ENCODE results near the gene BACH1. TPM values are rescaled to one million over a fixed set of nuclear protein-coding genes. Genes with fewer than 3 reads are reported as not detected.
A peak's percentile ranks its signal among the peaks of the same experiment; 100 is the strongest.

Gene BACH1
- total and polyA plus RNA-seq, 2 experiments from 2014 or later, result 23.9 to 52.7 TPM

DNA sequence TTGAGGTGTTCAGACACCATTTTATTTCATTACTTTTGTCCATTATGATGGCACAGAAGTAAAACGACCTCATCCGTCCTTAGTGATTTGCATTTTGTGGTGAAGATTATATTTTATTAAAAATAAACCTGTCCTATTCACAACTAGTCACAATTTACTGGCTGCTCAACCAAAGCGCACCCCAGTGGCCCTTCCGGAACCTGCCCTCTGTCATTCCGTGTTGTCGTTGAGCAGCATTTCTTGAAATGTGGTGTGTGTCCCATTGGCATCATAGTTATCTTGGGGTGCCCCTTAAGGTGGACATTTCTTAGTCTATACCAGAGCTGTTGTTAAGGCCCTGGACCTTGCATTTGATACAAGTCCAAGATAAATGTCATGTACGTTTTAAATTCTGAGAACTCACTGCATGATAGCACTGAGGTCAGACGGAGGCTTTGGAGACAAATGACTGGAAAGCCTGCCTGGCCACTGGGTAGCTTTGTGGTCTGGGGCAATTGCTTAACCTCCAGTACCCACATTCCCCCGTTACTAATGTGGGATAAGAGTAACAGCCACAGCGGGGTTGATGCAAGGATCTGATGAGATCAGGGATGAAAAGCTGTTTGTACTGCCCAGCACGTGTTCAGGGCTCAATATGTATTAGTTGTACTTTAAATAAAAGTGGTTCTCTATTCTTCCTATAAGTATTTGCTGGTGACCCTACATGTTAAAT lies 36.2 kb downstream of the BACH1 start:
- Histone ChIP-seq H3K4me1 (ENCODE audit: insufficient read depth) (peaks cover 56% of the 10 kb centered on the region), H3K9ac (peak overlapping the region; percentile 30), H3K9me2 (ENCODE audit: insufficient read depth) (no peaks in the 10 kb centered on the region), H3F3A (ENCODE audit: insufficient read depth) (peaks cover 60% of the 10 kb centered on the region), H3K9me3 (ENCODE audit: low read depth) (no peaks in the 10 kb centered on the region), H3K4me2 (ENCODE audit: unreplicated experiment) (peak overlapping the region; percentile 45), H3K79me2 (ENCODE audit: insufficient read depth) (peaks cover 99% of the 10 kb centered on the region), H3K36me3 (ENCODE audit: low read depth) (peaks cover 19% of the 10 kb centered on the region), H3K27me3 (replicated peaks; ENCODE audit: insufficient read depth) (no peaks in the 10 kb centered on the region), H4K20me1 (ENCODE audit: insufficient read depth) (no peaks in the 10 kb centered on the region), H2AFZ (no peak overlapping the region), H3K27ac (peak overlapping the region; percentile 76), H3K4me3 (peak overlapping the region; percentile 2; the same call in 1 of the 2 replicates)
- WGBS, 2 experiments (ENCODE audit: low coverage in 1 of 2, low lambda C conversion rate in 2 of 2, missing lambda C conversion rate in 2 of 2), result 78 to 81% methylated on average over 11 of the region's 11 CpGs
- TF ChIP-seq EZH2 (IDR thresholded peaks at IDR 0.05; ENCODE audit: insufficient read depth, poor library complexity, severe bottlenecking) (no peak), EZH2phosphoT487 (IDR thresholded peaks at IDR 0.05; ENCODE audit: insufficient read depth, low read depth) (no peak)
- peak; percentile 79 for DNase-seq
- in situ Hi-C loops (cut with MboI), result no loop called here

DNA sequence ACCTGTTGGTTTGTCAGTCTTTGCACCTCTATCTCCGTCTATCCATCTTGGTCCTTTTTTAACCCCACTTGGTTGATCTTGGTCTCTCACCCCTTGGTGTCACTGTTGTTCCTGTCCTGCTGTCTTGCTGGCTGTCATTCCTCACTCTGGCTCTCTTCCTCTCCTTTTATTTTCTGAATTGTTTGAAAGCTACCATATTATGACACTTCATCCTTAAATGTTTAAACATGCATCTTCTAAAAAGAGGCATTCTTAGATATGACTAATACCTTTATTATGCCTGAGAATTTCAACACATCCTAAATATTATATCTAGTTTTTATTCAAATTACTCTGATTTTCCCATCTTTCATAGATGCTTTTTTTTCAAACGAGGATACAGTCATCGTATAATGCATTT lies 37.0 kb downstream of the BACH1 start:
- H3K9me3 ChIP-seq (ENCODE audit: low read depth), result no peaks in the 10 kb centered on the region
- H3K79me2 ChIP-seq (ENCODE audit: insufficient read depth), result peaks cover 99% of the 10 kb centered on the region
- no peaks in the 10 kb centered on the region for H4K20me1 ChIP-seq (ENCODE audit: insufficient read depth)
- TF ChIP-seq EZH2phosphoT487 (IDR thresholded peaks at IDR 0.05; ENCODE audit: insufficient read depth, low read depth) (no peak), EZH2 (IDR thresholded peaks at IDR 0.05; ENCODE audit: insufficient read depth, poor library complexity, severe bottlenecking) (no peak)
- H3K36me3 ChIP-seq (ENCODE audit: low read depth), result peaks cover 13% of the 10 kb centered on the region
- H3K27ac ChIP-seq, result peak overlapping the region; percentile 76
- H3K4me1 ChIP-seq (ENCODE audit: insufficient read depth), result peaks cover 65% of the 10 kb centered on the region
- H3K9ac ChIP-seq, result peak overlapping the region; percentile 30
- peak overlapping the region; percentile 45 for H3K4me2 ChIP-seq (ENCODE audit: unreplicated experiment)
- H3F3A ChIP-seq (ENCODE audit: insufficient read depth), result peaks cover 67% of the 10 kb centered on the region
- in situ Hi-C loops (cut with MboI), result no loop called here
- 44 to 46% methylated on average over 3 of the region's 3 CpGs for WGBS, 2 experiments (ENCODE audit: low coverage in 1 of 2, low lambda C conversion rate in 2 of 2, missing lambda C conversion rate in 2 of 2)
- no peak overlapping the region for H2AFZ ChIP-seq
- no peaks in the 10 kb centered on the region for H3K27me3 ChIP-seq (replicated peaks; ENCODE audit: insufficient read depth)
- H3K4me3 ChIP-seq, result peak overlapping the region; percentile 2; the same call in 1 of the 2 replicates
- DNase-seq, result peak; percentile 73
- no peaks in the 10 kb centered on the region for H3K9me2 ChIP-seq (ENCODE audit: insufficient read depth)

DNA sequence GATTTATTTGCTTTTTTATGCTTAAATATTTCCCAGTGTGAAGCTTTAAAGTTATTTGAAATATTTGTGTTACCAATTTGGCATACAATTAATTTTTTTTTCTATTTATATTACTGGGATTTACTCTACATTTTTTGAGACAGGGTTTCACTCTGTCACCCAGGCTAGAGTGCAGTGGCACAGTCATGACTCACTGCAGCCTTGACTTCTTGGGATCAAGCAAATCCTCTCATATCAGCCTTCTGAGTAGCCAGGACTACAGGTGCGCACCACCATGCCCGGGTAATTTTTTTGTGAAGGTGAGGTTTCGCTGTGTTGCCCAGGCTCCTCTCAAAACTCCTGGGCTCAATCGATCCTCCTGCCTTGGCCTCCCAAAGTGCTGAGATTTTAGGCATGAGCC lies 39.5 kb downstream of the BACH1 start:
- Histone ChIP-seq H3K27me3 (replicated peaks; ENCODE audit: insufficient read depth) (no peaks in the 10 kb centered on the region), H3K79me2 (ENCODE audit: insufficient read depth) (peaks cover 88% of the 10 kb centered on the region), H3K9ac (no peak overlapping the region), H3K27ac (no peak overlapping the region), H3K36me3 (ENCODE audit: low read depth) (peaks cover 5% of the 10 kb centered on the region), H3K9me3 (ENCODE audit: low read depth) (no peaks in the 10 kb centered on the region), H4K20me1 (ENCODE audit: insufficient read depth) (no peaks in the 10 kb centered on the region), H2AFZ (no peak overlapping the region), H3K9me2 (ENCODE audit: insufficient read depth) (no peaks in the 10 kb centered on the region), H3F3A (ENCODE audit: insufficient read depth) (peaks cover 65% of the 10 kb centered on the region), H3K4me3 (no peak overlapping the region), H3K4me1 (ENCODE audit: insufficient read depth) (peaks cover 74% of the 10 kb centered on the region), H3K4me2 (ENCODE audit: unreplicated experiment) (no peak overlapping the region)
- DNase-seq, result no peak
- WGBS, 2 experiments (ENCODE audit: low coverage in 1 of 2, low lambda C conversion rate in 2 of 2, missing lambda C conversion rate in 2 of 2), result 98 to 99% methylated on average over 4 of the region's 4 CpGs
- TF ChIP-seq EZH2 (IDR thresholded peaks at IDR 0.05; ENCODE audit: insufficient read depth, poor library complexity, severe bottlenecking), result no peak
- in situ Hi-C loops (cut with MboI), result no loop called here

DNA sequence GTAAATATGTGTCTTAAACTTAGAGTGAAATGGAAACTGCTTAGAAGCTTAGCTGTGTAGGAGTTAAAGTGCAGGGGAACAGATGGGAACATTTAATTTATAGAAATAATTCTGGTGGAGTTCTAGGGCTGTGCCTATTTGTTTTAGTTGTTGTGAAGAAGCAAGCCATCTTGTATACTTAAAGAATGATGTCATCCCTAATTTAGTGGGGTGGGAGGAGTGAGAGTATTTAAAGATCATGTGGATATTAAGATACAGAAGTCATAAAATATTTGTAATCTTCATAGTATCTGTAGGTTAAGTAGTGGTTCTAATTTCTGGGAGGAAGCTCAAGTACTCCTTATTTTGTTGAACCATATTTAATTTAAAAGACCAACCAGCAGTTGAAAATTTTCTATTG lies 41.5 kb downstream of the BACH1 start:
- Histone ChIP-seq H2AFZ (no peak overlapping the region), H3K9ac (no peak overlapping the region), H3K27me3 (replicated peaks; ENCODE audit: insufficient read depth) (no peaks in the 10 kb centered on the region), H3K36me3 (ENCODE audit: low read depth) (no peaks in the 10 kb centered on the region), H3K79me2 (ENCODE audit: insufficient read depth) (peaks cover 83% of the 10 kb centered on the region), H4K20me1 (ENCODE audit: insufficient read depth) (no peaks in the 10 kb centered on the region), H3K9me3 (ENCODE audit: low read depth) (no peaks in the 10 kb centered on the region), H3K4me2 (ENCODE audit: unreplicated experiment) (peak overlapping the region; percentile 0), H3K27ac (peak overlapping the region; percentile 5; the same call in 1 of the 2 replicates), H3K9me2 (ENCODE audit: insufficient read depth) (no peaks in the 10 kb centered on the region), H3K4me3 (no peak overlapping the region), H3F3A (ENCODE audit: insufficient read depth) (peaks cover 69% of the 10 kb centered on the region), H3K4me1 (ENCODE audit: insufficient read depth) (peaks cover 73% of the 10 kb centered on the region)
- in situ Hi-C loops (cut with MboI), result no loop called here
- DNase-seq, result peak; percentile 26
- no peak for TF ChIP-seq EZH2 (IDR thresholded peaks at IDR 0.05; ENCODE audit: insufficient read depth, poor library complexity, severe bottlenecking)
- no peak for TF ChIP-seq EZH2phosphoT487 (IDR thresholded peaks at IDR 0.05; ENCODE audit: insufficient read depth, low read depth)
